Measurements from ENCODE around the gene CLCA4.
"Not testable (repeated sequence)": the region's sequence is repeated elsewhere in the genome, so short reads cannot be mapped to it uniquely, and the experiment has no call there.

CLCA4 gene

DNA sequence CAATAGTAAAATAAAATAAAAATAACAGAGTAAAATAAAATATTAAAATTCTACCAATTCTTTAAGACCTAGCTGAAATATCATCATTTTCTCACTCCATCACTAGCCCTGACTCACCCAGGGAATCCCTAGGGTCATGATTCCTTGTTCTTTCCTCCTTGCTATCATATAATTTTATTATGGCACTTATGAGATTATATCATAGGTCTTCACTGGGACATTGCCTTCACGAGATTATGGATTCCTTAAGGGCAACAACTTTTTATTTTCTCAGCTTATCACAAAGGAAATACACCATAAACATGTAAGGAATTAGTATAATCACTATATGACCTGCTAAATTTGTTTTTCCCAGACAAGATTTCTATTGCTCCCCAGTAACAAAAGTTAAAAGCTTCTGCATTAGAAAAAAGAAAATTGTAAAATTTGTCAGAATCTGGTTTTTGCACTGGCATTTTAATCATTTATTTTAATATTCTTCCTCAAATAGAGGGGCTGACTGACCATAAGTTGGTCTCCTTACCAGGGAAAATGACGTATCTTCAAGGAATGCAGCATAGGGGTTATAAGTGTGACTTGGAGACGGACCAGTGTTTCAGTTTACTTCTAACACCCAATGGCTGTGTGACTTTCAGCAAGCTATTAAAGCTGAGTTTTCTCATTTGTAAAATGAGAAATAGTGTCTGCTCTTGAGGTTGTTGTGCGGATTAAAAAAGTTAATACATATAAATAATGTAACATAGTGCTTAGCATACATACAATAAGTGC lies 8.8 kb upstream of the CLCA4 start:
- no peak for DNase-seq

DNA sequence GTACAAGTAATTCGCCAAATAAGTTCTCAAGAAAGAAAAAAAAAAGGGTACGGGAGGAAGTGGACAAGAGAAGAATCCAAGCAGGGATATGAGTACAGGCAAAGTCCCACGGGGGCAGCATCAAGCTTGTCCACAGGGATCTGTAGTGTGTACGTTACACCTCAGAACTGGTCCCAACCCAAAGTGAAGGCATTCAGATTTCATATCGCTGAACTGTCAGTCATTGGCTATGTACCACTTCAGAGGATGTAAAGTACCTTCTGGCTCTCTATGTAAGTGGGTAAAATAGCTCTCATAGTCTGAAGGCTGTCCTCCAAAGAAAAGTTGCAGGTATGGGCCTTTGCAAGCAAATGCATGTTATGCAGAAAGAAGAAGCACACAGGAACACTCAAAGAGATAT lies 8.1 kb upstream of the CLCA4 start:
- DNase-seq = no peak

DNA sequence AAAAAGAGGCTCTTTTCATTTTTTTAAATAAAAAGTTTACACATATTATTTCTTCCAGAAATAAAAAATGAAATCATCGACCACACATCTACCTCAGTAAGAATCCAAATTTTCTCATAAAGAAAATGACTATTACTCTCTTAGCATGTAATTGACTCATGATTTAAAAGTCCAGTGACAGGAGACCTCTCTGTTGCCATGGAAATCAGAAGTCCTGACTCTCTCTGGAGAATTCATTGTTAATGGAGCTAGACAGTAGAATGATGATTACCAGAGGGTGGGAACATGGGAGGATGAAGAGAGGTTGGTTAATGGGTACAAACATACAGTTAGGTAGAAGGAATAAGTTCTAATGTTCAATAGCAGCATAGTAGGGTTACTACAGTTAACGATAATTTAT lies 5.0 kb upstream of the CLCA4 start:
- no peak for DNase-seq

DNA sequence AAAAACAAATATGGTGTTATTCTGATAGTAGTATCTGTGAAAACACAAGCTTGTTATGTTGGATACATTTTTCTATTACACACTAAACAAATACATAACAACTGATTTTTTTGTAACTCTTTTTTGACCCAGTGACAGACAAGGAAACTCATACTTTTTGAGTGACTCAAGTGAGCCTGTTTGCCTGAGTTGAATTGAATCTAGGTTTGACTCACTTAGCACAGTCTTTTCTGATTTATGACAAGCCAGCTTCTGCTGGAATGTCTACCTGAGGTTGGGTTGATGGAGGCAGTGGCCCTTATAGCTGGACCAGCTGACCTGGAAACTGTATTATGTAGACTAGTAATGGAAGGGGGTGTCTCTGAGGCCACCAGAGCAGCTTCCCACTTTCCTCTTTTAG lies 4.2 kb upstream of the CLCA4 start:
- DNase-seq = no peak

DNA sequence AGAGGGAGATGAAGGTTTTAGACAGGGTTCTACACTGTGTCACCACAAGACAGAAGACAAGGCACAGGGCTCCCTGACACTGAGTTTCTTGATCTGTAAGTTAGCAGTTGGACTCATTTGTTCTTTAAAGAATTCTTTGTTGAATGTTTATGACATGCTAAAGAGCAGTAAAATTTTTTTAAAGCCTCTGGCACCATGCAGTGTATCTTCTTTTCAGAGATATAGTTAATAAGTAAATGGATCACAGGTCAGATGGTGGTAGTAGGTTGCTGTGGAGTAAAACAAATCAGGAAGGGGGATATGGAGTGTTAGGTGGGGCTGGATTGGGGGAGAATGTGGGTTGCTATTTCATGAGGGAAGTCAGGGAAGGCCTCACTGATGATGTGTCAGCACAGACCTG lies 2.0 kb downstream of the CLCA4 start:
- no peak for DNase-seq

DNA sequence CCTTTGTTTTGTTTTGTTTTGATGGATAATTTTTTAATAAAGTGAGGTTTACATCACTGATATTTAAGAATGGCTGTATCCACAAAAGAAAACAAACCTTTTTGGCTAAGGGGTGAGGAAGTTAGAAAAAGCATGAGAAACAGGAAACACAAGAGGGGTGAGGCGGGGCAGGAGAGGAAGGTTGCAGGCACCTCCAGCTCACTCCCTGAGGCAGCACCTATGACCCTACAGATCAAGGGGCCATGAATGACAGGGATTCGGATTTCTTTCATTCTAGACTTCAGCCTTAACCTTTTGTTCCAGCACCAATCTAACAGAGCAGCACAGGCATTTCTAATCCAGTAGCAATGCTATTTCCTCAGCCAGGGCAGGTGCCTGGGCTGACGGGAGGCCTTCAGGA lies 4.4 kb downstream of the CLCA4 start:
- DNase-seq = no peak

DNA sequence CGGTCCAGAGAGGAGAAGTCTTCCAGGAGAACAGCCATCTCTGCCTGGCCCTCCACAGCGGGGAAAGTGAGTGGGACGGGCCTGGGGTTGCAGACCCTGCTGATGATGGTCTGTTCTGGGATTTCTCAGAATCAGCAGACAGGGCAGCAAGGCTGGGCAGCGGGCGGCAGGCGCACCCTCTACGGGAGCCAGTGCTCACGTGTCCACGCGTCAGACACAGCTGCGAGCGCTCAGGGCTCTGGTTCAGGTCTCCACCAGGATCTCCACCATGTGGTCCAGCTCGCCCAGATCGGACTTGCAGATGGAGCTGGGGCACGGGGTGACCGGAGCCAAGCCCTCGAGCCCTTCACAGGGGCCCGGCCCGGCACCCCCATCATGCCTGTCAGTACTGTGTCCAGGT lies 5.5 kb downstream of the CLCA4 start:
- DNase-seq = no peak

DNA sequence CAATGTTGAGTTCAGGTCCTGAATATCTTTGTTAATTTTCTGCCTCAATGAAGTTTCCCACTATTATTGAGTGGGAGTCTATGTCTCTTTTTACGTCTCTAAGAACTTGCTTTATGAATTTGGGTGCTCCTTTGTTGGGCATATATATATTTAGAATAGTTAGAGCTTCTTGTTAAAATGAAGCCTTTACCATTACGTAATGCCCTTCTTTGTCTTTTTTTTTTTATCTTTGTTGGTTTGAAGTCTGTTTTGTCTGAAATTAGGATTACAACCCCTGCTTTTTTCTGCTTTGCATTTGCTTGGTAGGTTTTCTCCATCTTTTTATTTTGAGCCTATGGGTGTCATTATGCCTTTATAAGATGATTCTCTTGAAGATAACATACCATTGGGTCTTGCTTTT lies 10.9 kb downstream of the CLCA4 start:
- DNase-seq = no peak

DNA sequence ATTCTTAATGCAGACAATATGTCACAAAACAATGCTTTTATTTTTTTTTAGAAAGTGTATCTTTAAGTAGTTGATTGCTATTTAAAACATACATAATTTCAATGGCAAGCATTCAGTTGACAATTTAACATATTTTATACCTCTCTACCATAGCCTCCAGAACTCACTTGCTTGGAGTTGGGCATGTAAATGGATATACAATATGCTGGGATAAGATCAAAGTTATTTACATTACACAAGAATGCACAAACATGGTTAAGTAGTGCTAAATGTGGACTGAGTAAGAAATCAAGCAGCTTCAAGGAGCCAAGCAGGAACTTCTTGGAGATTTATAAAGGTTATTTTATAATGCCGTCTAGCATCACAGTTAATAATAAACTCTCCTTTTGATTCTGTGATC lies 17.0 kb downstream of the CLCA4 start:
- no peak for DNase-seq

DNA sequence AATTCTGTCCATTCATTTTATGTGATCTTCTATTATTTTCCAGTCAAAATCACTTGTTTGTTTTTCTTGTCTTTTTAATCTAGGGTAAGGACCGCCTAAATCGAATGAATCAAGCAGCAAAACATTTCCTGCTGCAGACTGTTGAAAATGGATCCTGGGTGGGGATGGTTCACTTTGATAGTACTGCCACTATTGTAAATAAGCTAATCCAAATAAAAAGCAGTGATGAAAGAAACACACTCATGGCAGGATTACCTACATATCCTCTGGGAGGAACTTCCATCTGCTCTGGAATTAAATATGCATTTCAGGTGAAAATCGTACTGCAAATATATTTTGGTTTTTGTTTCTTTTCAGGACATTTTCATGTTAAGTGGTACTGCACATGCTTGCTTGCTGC lies 20.5 kb downstream of the CLCA4 start:
- no peak for DNase-seq

DNA sequence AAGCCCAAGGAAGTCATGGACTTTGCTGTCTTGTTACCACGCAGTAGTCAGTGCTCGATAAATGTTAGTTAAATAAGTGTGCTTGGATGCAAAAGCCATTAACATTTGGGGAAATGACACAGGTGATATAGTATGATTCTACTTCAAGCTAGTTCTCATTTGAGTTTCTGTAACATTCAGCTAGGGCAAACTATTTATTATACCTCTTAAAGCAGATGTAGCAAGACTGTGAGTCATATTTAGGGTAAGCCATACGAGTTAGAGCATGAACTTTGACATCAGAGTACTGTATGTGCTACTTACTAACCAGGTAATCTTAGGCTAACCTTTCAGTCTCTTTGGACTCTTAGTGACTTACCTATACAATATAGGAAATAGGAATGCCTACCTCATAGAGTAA lies 21.0 kb downstream of the CLCA4 start:
- no peak for DNase-seq

DNA sequence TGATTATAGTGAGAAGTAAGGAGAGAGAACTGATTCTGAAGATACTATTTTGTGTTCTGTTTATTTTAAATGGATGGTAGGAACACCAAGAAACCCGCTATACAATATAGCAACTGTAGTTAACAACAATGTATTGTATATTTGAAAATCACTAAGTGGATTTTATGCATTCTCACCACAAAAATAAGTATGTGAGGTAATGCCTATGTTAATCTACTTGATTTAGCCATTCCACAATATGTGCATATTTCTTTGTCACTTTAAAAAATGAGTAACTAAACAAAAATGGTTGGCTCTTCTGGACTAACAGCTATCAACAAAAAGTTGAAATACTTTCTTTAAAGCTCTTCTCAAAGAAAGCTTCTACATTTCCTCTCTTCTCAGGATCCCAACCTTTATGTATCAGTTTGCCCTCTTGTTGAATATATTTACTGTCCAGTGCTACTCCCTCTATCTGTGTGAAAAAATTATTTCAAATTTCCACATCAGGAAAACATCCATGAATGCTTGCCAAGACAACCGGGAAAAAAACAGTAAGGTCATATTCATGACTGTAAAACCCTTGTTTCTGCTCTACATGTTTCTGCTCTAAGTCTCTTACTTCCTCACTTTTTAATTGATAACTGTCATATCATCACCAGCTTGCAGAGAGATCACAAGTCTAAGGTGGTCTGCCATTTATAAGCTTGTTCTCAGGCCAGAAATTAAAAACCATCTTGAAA lies 27.0 kb downstream of the CLCA4 start:
- no peak for DNase-seq

DNA sequence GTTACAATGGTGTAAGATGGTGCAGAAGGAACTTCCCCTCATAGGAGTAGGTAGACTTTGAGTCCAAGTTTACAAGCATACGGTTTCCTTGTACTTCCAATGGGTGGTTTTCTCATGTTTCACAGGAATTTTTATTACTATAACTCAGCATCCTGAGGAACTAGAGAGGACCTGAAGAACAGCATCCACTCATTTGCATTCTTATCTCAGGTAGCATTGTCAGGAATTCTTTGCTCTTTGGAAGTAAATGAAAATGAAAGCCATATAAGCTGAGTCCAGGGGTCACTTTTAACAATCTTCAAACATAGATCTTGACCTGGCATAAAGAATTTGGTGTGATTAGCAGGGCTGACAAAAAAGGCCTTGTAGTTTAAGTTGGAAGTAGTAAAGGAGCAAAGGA lies 34.4 kb downstream of the CLCA4 start:
- no peak for DNase-seq

DNA sequence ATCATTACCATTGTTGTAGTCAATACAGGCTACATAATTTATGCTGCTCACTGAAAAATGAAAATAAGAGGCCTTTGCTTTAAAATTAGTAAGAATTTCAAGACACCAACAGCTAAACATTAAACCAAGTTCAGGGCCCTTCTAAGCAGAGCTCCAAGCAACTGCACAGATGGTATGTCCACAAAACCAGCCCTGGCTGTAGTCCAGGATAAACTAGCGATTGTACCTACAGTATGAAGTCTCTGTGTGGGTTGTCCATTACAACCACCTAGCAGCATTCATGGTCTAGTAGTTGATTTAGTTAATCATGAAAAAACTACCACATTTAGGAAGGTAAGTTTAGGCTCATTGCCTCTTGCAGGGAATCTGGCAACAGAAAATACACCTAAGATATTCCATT lies 35.3 kb downstream of the CLCA4 start:
- DNase-seq = no peak

DNA sequence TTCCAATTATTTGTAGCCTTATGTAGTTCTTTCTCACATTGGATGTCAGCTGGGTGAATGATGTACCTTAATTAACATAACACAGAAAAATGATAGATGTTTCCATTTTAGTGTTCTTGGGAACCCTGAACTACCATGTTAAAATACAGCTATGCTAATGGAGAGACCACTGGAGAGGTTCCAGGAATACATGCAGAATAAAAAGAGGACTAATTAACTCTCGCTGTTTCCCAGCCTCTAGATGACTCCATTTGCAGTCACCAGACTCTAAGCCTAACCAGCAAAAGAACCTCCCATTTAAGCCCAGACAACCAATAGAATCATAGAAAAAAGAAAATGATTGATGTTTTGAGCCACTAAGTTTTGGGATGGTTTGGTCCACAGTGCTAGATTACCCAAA lies 36.2 kb downstream of the CLCA4 start:
- DNase-seq = no peak

DNA sequence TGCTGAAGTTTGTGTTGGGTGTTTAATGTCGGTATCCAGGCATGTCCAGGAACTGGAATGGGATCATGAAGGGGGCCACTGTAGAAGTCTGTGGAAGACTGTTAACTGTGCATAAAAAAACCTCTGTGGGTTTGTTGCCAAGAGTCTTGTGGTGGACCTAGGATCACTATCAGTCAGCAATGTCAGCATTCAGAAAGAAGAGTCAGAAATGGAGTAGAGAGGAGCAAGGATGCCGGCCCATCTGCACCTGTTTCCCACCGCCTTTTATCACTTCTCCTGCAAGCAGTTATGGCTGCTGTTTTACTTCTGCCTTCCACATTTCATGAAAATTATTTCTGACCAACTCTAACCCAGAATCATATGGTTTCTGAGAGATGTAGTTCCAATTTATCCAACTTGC lies 36.7 kb downstream of the CLCA4 start:
- no peak for DNase-seq

DNA sequence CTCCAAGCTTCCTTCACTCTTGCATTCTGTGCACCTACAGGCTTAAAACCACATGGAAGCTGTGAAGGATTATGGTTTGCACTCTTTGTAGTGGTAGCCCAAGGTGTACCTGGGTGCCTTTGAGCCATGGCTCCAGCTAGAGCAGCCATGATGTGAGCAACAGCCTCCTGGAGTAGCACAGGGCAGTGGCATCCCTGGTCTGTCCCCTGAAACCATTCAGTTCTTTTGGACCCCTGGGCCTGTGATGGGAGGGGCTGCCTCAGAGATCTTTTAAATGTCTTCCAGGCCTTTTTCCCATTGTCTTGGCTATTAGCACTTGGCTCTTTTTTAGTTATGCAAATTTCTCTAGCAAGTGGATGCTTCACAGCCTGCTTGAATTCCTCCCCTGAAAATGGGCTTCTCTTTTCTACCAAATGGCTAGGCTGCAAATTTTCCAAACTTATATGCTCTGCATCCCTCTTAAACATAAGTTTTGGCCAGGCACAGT lies 47.4 kb downstream of the CLCA4 start:
- DNase-seq = no peak

DNA sequence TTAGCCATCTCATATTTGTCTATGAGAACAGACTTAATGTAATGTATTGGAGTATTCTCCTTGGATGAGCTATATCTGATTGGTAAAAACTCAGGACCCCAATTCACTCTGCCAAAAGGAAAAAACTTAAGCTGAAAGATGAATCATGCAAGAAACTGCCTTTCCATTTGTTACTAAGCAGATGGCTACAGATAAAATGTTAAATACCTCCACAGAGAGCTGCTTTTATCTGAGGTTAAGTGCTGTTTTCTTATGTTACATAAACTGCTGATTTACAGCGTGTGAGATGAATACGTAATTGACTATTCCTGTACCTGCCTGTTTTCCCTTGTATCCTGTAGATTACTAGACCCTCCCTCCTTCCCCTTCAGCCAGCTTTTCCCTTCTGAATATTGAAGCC lies 49.3 kb downstream of the CLCA4 start:
- no peak for DNase-seq

DNA sequence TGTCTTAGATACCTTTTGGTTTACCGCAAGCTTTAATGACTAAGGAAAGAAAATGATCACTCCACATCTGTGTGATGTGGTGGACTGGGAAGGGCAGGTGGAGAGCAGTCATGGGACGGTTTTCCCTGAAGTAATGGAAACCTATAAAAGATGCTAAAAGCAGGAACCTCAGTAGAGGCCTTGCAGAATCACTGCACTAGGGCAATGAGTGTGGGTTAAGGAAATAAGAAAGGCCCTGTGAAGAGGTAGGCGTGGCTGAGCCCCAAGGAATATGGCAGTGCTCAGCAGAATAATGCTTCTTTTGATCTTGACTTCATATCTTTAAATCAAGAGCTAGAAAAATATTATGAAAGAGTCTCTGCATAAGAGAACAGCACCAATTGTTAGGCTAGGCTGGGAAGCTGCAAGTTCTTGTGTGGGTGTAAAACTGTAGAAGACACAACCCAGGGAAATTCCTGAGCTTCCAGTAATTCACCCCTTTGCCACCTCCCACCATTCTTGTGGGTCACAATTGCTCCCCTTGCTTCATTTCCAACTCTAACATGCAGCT lies 49.9 kb downstream of the CLCA4 start:
- DNase-seq = no peak

DNA sequence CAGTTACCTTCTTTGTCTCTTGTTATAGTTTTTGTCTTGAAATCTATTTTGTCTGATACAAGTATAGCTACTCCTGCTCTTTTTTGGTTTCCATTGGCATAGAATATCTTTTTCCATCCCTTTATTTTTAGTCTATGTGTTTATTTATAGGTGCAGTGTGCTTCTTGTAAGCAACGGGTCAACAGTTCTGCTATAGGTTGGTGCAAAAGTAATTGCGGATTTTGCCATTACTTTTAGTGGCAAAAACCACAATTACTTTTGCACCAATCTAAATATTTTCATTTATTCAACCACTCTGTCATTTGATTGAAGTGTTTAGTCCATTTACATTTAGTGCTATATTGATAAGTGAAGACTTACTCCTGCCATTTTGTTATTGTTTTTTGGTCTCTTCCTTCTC lies 59.2 kb downstream of the CLCA4 start:
- not testable (repeated sequence) for DNase-seq

DNA sequence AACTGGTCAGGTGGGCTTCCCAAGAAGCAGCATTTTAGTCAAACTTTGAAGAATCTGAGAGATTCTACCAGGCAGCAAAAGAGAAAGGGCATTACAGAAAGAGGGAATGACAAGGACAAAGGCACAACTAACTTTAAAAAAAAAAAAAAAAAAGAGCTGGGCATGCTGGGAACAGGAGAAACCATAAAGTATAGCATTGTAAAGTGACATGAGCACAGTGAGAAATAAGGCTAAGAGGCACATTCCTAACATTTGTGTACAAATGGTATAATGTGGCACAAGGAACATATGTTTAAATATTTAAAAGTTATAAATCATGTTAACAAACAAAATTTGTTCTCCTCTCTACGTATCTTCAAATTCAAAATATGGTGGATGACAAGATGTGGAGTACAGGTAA lies 69.6 kb downstream of the CLCA4 start:
- no peak for DNase-seq

DNA sequence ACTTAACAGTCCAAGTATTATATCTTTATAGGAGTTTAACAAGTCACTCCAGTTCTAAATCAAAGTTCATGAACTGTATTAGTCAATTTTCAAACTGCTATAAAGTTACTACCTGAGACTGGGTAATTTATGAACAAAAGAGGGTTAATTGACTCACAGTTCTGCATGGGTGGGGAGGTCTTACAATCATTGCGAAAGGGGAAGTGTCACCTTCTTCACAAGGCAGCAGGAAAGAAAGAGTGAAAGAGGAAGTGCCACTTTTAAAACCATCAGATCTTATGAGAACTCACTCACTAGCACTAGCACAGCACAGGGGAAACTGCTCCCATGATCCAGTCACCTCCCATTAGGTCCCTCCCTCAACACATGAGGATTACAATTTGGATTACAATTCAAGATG lies 70.0 kb downstream of the CLCA4 start:
- DNase-seq = no peak

DNA sequence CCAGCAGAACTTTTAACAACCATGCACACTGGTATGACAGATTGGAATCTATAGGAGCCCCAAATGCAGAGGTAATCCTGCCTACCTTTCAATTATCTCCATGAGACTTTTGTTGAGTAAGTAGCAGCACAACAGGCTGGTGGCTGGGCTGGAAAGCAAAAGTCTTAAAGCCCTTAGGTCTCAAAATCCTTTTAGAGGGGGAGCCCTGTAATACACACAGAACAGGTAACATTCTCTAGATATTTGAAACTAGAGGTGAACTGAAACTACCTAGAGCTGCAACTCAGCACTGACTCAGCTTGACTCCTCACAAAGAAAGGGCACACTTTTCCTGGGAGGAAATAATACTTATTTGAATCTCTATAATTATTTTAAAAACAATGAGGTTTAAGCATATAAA lies 71.5 kb downstream of the CLCA4 start:
- no peak for DNase-seq

DNA sequence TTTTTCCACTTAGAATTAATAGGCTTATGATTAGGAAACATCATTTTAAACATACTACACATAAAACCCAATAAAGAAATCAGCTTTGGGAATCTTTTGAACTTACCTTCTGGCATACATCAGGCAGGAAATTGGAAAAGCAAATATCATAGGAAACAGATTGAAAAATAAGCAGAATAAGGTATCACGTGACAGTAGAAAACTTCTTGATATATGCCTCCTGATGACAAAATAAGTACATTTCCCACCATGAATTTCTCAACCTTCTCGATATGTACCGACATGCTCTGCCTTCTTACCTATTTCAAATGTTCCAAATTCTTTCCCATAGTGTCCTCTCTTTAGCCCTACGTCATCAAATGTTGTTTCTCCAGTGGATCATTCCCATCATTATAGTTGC lies 72.4 kb downstream of the CLCA4 start:
- DNase-seq = no peak

DNA sequence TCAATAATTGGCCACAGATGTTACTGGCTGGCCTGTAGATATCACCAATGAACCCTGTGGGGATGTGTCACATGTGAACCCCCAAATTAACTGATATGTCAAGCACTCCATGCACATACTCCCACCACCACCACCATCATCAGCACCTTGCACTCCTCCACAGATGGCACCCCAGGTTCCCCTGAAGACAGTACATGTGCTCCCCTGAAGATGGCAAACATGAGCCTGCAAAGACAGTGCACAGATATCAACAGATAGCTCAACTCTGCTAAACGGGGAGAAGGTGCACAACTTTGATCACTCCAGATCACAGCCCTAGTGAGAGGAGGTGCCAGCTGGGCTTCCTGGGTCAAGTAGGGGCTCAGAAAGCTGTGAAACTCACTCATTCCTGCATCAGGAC lies 74.4 kb downstream of the CLCA4 start:
- no peak for DNase-seq

All from NK-92 treated with Interleukin-12 subunit alpha and Interleukin-12 subunit beta, amount 100 ng/mL, for 24 hours (cell line).